Measurements from ENCODE around the gene MTFR2. TPM values are rescaled to one million over a fixed set of nuclear protein-coding genes. Genes with fewer than 3 reads are reported as not detected.

MTFR2 gene
- total and polyA plus RNA-seq, 2 donors (not counting 3 experiments of a cell fraction or from before 2014, with no cell fraction given), result 7.7 to 8.7 TPM

DNA sequence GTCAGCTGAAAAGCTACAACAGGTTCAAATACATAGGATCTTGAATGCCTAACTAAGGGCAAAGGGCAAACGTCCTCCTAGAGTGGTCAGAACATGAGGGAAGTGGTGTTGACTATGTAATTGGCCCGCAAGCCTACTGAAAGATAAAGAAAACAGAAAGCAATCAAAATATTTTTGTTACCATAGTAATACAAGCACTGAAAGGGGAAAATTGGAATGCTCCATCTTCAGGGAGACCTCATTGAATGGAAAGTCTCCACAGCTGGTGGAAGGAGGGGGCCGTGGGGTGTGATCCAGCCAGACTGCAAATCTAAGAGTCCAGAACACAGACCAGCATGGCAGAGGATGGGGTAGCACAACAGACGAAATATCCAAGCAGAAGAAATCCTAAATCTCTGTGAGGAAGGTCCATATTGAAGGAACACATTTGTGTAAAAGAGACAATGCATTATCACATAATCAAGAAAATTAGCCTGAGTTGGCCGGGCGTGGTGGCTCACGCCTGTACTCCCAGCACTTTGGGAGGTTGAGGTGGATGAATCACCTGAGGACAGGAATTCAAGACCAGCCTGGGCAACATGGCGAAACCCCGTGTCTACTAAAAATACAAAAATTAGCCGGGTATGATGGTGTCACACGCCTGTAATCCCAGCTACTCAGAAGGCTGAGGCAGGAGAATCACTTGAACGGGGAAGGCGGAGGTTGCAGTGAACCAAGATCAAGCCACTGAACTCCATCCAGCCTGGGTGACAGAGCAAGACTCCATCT lies 39.5 kb downstream of the MTFR2 start:
- H3K79me2 ChIP-seq (ENCODE audit: control insufficient read depth, insufficient read depth, low read length), result no peaks in the 10 kb centered on the region
- DNase-seq (ENCODE audit: low read depth, low spot score), result no peak
- intact Hi-C loops (cut with micrococcal nuclease) (no loop called here), dilution Hi-C loops (cut with MboI; ENCODE audit: extremely low pct_ligation_motif_present, low sequenced_read_pairs) (no loop called here)
- POLR2A ChIA-PET, result no interaction called here
- H3K4me3 ChIP-seq (replicated peaks in 1 of 3; ENCODE audit: insufficient read depth in 1 of 3, low read depth in 1 of 3, low read length in 3 of 3), result no peak overlapping the region
- FAIRE-seq, result no peak
- H3K9me3 ChIP-seq (replicated peaks; ENCODE audit: control insufficient read depth, insufficient read depth, low read length), result no peaks in the 10 kb centered on the region
- H3K27ac ChIP-seq (ENCODE audit: insufficient read depth, low read depth, low read length), result no peak overlapping the region
- H3K9ac ChIP-seq (replicated peaks; ENCODE audit: extremely low read depth, insufficient read depth, low read length), result no peak overlapping the region
- no peaks in the 10 kb centered on the region for H3K4me1 ChIP-seq (ENCODE audit: control insufficient read depth, extremely low read depth, insufficient read depth, low read length)
- no peak overlapping the region for H2AFZ ChIP-seq (ENCODE audit: low read depth, low read length)
- no peaks in the 10 kb centered on the region for H3K36me3 ChIP-seq (ENCODE audit: control insufficient read depth in 2 of 2, extremely low read depth in 1 of 2, insufficient read depth in 2 of 2, low read length in 2 of 2)
- CTCF ChIA-PET, result no interaction called here
- no TSS peak for BruUV-seq (replicated peaks)
- H3K9me1 ChIP-seq (replicated peaks; ENCODE audit: control insufficient read depth, extremely low read depth, insufficient read depth, low read length), result no peaks in the 10 kb centered on the region
- no peak for TF ChIP-seq JUN (IDR thresholded peaks at IDR 0.05; ENCODE audit: borderline replicate concordance, insufficient read depth, insufficient read length, low read depth)
- TF ChIP-seq, protein P1, sequence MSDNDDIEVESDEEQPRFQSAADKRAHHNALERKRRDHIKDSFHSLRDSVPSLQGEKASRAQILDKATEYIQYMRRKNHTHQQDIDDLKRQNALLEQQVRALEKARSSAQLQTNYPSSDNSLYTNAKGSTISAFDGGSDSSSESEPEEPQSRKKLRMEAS (IDR thresholded peaks at IDR 0.05; ENCODE audit: insufficient read depth, insufficient read length), result no peak
- TF ChIP-seq POLR2AphosphoS5 (IDR thresholded peaks at IDR 0.05; ENCODE audit: insufficient read depth, low read depth, low read length), result no peak
- TF ChIP-seq GATA2 (IDR thresholded peaks at IDR 0.05; ENCODE audit: insufficient read depth, insufficient read length, low read depth, low read length), result no peak
- no peak for TF ChIP-seq EZH2 (IDR thresholded peaks at IDR 0.05; ENCODE audit: borderline replicate concordance, low read depth, low read length, severe bottlenecking)
- TF ChIP-seq FOS (IDR thresholded peaks at IDR 0.05; ENCODE audit: borderline replicate concordance, insufficient read depth, low read length), result no peak
- TF ChIP-seq MYC (IDR thresholded peaks at IDR 0.05; ENCODE audit: low read depth, low read length), result no peak
- TF ChIP-seq, protein P2, sequence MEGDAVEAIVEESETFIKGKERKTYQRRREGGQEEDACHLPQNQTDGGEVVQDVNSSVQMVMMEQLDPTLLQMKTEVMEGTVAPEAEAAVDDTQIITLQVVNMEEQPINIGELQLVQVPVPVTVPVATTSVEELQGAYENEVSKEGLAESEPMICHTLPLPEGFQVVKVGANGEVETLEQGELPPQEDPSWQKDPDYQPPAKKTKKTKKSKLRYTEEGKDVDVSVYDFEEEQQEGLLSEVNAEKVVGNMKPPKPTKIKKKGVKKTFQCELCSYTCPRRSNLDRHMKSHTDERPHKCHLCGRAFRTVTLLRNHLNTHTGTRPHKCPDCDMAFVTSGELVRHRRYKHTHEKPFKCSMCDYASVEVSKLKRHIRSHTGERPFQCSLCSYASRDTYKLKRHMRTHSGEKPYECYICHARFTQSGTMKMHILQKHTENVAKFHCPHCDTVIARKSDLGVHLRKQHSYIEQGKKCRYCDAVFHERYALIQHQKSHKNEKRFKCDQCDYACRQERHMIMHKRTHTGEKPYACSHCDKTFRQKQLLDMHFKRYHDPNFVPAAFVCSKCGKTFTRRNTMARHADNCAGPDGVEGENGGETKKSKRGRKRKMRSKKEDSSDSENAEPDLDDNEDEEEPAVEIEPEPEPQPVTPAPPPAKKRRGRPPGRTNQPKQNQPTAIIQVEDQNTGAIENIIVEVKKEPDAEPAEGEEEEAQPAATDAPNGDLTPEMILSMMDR (IDR thresholded peaks at IDR 0.05; ENCODE audit: extremely low read depth in 1 of 2, insufficient read depth in 1 of 2, low read depth in 1 of 2, low read length in 2 of 2), result no peak
- TF ChIP-seq POLR2A (IDR thresholded peaks at IDR 0.05; ENCODE audit: low read depth, low read length), result no peak
- no peak overlapping the region for H3K4me2 ChIP-seq (ENCODE audit: insufficient read depth, low read length)
- H3K27me3 ChIP-seq (ENCODE audit: control insufficient read depth in 2 of 2, insufficient read depth in 2 of 2, low read length in 2 of 2), result no peaks in the 10 kb centered on the region
- no peaks in the 10 kb centered on the region for H4K20me1 ChIP-seq (replicated peaks; ENCODE audit: control insufficient read depth, extremely low read depth, insufficient read depth, low read length)
